Sigmoid colon (tissue), 4 donors: Measurements from ENCODE around the gene RBKS.

Source experiments
- EP300 ChIP-seq, 4 donors: sonication (generic); formaldehyde crosslinking; IDR thresholded peaks; one replicate each; pipeline ENCODE4 v1.6.1; 2017; ENCODE audit warnings: antibody characterized with exemption in 4 of 4
- POLR2AphosphoS5 ChIP-seq, 4 donors: sonication (generic); formaldehyde crosslinking; IDR thresholded peaks; one replicate each; pipeline ENCODE4 v1.6.1; 2017; ENCODE audit warnings: antibody characterized with exemption in 4 of 4

DNA sequence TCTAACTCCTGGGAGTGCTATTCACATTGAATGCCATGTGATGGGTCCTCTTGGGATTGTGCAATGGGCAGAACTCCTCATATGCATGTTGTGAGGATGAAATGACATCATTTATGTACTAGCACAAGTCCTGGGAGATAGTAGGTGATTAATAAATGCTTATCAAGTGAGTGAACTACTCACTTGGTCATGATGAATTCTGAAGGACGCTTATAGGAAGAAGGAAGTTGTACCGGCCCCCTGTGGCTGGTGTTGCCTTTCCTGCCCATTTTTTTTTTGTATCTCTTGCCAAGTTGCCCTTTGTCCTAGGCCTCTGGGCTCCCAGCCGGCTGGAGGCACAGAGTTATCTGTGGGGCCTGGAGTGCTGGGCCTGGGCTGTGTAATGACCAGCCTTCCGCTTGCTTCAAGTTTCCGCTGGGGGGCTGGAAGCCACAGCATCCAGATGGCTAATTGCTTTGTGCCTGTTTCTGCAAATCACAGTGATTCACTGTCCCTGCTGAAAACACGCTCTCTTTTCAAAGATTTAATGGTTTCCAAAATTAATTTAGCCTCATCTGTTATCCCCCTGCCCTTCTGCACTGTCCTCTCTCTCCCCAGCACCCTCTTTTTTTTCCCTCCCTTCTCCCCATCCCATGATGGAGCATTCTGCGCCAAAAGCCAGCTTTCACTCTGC, 152.4 kb downstream of the RBKS start:
- no peak for TF ChIP-seq POLR2AphosphoS5 (IDR thresholded peaks at IDR 0.05)
- no peak for TF ChIP-seq EP300 (IDR thresholded peaks at IDR 0.05)
